ENCODE measurements around the gene CACNA1A.
A peak's percentile ranks its signal among the peaks of the same experiment; 100 is the strongest.
"Not testable (repeated sequence)": the region's sequence is repeated elsewhere in the genome, so short reads cannot be mapped to it uniquely, and the experiment has no call there.

Gene CACNA1A

DNA sequence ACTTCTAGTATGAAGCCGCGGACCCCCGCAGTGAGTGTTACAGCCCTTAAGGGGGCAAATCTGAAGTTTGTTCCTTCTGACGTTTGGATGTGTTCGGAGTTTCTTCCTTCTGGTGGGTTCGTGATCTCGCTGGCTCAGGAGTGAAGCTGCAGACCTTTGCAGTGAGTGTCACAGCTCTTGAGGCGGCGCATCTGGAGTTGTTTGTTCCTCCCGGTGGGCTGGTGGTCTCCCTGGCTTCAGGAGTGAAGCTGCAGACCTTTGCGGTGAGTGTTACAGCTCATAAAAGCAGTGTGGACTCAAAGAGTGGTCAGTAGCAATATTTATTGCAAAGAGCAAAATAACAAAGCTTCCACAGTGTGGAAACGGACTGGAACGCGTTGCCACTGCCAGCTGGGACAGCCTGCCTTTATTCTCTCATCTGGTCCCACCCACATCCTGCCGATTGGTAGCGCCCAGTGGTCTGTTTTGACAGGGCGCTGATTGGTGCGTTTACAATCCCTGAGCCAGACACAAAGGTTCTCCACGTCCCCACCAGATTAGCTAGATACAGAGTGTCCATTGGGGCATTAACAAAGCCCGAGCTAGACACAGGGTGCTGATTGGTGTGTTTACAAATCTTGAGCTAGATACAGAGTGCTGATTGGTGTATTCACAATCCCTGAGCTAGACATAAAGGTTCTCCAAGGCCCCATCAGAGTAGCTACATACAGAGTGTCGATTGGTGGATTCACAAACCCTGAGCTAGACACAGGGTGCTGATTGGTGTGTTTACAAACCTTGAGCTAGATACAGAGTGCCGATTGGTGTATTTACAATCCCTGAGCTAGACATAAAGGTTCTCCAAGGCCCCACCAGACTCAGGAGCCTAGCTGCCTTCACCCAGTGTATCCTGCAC lies 320.3 kb downstream of the CACNA1A start:
- not testable (repeated sequence) for DNase-seq

DNA sequence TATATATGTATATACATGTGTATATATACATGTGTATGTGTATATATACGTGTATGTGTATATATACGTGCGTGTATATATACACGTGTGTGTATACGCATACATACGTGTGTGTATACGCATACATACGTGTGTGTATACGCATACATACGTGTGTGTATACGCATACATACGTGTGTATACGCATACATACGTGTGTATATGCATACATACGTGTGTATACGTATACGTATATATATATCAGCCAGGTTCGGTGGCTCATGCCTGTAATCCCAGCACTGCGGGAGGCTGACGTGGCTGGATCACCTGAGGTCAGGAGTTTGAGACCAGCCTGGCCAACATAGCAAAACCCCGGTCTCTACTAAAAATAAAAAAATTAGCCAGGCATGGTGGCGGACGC lies 321.4 kb downstream of the CACNA1A start:
- not testable (repeated sequence) for DNase-seq

DNA sequence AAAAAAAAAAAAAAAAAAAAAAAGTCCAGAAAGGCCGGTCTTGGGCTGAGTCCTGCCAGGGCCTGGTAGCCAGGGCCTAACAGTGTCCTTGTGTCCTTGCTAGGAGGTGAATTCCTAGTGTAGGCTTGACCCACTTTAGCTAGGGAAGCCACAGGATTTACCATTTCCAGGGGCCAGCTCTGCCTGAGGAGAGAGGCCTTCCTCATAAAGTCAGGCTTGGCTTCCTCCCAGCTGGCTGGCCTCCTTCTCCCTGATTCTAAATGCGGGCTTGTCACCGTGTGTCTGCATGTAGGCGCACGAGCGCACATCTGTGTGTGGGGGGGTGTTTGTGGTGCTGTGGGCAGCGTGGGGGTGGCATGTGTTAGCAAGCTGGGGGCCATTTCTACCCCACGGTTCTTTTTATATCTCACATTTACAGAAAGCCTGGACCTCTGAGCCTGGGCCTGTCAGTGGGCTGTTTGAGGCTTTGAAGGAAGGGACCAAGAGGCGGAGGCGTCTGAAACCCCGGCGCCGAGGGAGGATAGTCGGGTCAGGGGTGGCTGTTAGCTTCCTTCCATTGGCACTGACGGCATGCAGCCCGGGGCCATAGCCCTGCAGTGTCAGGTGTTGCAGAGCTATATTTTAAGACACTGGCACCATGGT lies 324.4 kb downstream of the CACNA1A start:
- DNase-seq = no peak

DNA sequence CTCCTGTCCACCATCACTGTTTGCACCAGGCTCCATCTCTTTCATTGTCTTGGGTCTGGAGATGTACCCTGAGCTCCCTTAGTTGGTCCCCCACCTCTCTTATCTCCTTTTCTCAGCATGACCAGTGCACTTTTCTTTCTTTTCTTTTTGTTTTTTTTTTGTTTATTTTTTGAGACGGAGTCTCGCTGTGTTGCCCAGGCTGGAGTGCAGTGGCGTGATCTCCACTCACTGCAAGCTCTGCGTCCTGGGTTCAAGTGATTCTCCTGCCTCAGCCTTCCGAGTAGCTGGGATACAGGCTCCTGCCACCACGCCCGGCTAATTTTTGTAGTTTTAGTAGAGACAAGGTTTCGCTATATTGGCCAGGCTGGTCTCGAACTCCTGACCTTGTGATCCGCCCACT lies 328.0 kb downstream of the CACNA1A start:
- DNase-seq = not testable (repeated sequence)

DNA sequence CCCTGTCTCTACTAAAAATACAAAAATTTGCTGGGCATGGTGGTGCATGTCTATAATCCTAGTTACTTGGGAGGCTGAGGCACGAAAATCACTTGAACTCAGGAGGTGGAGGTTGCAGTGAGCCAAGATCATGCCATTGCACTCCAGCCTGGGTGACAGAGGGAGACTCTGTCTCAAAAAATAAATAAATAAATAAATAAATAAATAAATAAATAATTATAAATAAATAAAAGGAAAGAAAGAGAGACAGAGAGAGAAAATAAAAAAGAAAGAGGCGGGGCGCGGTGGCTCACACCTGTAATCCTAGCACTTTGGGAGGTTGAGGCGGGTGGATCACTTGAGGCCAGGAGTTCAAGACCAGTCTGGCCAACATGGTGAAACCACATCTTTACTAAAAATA lies 328.7 kb downstream of the CACNA1A start:
- DNase-seq = not testable (repeated sequence)

DNA sequence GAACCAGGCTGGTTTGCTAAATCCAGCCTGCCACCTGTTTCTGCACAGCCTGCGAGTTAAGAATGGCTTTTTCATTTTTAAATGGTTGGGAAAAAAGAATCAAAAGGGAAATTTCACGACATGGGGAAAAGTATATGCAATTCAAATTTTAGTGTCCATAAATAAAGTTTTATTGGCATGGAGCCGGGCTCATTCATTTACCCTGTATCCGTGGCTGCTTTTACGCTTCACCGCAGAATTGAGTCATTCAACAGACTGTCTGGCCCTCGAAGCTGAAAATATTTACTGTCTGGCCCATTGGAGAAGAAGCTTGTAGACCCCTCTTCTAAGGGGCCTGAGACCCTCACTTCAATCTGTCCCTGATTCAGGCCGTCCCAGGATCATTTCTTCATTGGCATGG lies 329.9 kb downstream of the CACNA1A start:
- DNase-seq = no peak

DNA sequence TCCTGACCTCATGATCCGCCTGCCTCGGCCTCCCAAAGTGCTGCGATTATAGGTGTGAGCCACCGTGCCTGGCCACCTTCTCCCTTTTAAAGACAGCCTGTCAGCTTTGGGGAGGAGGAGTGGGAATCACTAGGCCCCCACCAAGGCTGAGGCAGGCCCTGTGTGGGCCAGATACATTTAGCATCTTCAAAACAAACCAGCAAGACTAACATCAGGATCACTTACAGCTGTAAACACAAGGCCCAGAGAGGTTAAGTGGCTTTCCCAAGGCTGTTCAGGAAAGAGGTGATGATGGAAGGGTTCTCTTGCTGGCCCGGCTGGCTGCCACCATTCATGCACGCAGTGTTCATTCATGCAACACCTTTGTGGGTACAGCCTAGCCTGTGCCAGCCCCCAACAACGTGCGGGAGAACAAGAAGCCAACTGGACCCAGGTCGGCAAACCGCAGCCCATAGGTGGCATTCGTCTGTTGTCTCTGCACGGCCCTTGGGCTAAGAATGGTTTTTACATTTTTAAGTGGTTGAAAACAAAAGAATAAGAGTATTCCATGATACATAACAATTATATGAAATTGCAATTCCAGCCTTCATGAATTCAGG lies 333.0 kb downstream of the CACNA1A start:
- no peak for DNase-seq

DNA sequence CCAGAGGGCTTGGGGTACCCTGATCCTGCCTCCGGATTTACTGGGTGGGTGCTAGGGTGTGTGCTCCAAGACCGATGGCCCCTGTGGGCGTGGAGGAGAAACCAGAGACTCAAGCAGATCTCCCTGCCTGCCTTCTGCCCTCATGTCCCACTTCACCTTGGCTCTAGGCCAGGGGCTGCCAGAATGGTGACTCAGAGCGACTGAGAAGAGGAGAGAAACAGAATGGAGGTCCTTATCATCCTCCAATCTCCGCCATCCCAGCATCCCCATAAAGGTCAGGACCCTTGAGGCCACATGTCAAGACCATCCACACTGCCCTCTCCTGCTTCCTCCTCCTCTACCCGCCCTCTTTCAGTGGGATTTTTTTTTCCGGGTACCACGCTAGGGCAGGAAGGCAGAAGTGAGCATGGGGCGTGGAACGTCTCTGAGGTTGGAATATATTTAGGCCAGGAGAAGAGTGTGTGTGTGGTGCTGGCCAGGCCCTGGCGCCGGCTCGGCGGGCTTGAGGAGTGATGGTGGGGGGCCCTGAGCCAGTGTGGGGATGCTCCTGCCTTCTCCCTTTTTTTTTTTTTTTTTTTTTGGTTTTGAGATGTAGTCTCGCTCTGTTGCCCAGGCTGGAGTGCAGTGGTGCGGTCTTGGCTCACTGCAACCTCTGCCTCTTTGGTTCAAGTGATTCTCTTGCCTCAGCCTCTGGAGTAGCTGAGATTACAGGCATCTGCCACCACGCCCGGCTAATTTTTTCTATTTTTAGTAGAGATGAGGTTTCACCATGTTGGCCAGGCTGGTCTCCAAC lies 333.7 kb downstream of the CACNA1A start:
- peak; percentile 60 for DNase-seq

DNA sequence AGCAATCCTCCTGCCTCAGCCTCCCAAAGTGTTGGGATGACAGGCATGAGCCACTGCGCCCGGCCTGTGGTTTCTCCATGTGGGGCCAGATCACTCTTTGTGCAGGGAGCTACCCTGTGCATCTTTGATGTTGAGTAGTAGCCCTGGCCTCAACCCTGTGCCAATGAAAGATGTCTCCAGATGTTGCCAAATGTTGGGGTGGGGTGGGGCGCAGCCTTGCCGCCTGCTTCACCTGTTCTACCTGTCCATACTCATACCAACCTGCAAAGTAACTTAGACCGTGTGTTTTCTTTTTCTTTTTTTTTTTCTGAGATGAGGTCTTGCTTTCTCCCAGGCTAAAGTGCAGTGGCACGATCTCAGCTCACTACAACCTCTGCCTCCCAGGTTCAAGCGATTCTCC lies 335.1 kb downstream of the CACNA1A start:
- DNase-seq = no peak

DNA sequence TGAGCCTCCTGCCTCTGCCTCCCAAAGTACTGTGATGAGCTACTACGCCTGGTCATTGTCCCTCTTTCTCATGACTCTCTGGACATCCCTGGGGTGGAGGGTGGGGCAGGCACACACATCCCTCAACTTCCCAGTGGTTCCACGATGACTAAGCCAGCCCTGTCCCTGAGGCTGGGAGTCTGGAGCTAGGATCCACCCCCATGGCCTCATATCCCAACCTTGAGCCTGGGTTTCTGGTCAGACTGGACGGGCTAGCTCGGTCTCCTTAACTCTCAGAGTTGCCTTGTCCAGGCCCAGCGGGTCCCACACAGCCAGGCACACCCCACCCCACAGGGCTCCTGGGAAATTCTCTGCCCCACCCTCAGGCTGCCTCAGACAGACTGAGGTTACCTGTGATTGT lies 336.5 kb downstream of the CACNA1A start:
- DNase-seq = peak; percentile 61

DNA sequence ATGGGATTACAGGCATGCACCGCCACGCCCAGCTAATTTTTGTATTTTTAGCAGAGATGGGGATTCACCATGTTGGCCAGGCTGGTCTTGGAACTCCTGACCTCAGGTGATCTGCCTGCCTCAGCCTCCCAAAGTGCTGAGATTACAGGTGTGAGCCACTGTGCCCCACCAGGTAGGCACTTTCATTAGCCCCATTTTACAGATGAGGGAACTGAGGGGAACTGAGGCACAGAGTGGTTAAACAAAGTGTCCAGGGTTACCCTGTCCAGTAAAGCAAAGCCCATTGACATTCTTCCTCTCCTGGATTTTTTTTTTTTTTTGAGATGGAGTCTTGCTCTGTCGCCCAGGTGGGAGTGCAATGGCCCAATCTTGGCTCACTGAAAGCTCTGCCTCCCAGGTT lies 340.1 kb downstream of the CACNA1A start:
- not testable (repeated sequence) for DNase-seq

DNA sequence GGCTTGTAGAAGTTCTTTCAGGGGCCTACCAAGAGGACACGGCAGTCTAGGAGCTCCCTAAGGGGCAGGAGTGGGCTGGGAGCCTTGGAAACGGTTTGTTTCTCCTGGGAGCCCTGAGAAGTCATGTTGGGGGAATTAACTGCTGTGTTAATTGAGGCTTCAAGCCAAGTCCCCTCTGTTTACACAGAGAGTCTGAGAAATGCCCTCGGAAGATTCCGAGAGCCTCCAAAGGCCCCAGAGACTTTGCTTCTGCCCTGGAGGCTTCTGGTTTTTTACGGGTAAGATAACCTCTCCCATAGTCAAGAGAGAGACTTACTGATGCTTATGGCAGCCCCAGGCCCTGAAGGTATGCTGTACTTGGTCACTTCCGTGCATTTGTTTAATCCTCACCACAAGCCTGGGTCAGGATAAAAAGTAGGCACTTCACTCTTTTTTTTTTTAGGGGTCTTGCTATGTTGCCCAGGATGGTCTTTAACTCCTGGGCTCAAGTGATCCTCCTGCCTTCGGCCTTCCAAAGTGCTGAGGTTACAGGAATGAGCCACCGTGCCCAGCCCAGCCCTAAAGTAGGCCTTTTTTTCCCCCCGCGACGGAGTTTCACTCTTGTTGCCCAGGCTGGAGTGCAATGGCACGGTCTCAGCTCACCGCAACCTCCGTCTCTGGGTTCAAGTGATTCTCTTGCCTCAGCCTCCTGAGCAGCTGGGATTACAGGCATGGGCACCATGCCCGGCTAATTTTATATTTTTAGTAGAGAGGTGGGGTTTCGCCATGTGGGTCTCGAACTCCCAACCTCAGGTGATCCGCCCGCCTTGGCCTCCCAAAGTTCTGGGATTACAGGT lies 340.9 kb downstream of the CACNA1A start:
- DNase-seq = no peak

DNA sequence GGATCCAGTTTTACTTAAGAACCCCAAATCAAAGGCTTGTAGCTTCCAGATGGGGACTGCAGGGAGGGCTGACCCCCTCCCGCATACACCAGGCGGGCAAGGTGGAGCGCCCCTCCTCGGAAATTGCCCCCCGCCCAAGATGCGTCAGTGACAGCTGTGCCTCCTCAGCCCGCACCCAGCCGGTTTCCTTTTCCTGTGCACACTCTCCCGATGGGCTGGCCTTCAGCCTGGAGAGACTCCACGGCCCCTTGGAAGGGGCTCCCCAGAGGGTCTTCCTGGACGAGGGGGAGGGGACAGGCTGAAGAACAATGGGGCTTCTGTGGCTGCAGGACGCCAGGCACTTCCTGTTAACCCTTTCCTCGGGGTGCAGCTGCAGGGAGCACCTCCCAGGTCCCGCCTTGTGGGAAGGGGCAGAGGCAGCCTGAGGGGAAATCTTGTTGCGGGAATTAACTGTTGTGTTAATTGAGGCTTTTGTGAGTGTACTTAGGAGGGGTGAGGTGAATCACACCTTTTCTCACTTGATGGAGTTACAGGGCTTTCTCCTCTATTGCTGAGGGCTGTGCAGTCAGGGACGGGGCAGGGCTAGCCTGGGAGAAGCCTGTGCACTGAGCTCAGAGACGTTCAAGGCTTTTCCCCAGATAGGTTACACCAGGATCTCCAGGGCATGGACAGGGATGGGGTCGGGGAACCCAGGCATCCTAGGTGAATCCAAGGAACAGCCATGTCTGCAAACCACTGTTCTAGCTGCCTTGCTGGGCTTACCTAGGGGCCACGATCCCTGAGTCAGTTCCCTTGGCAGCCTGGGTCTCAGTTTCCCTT lies 341.7 kb downstream of the CACNA1A start:
- DNase-seq = peak; percentile 10

DNA sequence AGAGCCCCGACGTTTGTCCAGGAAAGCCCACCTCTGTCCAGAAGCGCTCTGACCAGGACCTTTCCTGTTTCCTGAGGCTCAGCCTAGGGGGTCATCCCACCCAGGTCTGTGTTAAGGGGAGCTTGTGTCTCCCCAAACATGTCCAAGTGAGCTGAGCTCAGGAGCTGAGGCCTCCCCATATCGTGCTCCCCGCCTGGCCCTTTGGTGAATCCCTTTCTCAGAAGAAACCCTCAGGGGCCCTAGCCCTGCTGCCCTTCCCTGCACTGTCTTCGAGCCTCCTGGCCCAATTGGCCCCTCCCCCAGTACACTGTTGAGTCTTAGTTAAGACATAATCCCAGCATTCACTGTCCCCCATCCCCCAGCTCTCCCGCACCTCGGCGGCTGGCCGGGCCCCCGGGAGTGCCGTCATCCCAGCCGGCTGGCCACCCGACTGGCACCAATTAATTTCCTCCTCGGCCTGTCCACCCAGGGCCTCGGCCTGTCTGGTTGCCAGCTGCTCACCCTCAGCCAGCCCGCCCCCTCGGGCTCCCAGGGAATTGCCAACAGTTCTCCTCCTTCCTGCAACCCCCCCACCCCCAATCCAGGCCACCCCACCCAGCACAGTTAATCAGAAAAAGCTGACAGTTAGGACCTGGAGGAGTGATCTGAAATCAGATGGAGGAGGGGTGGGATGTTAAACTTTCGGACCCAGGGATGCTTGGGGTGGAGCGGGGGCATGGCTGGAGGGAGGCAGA lies 342.5 kb downstream of the CACNA1A start:
- DNase-seq = peak; percentile 80

DNA sequence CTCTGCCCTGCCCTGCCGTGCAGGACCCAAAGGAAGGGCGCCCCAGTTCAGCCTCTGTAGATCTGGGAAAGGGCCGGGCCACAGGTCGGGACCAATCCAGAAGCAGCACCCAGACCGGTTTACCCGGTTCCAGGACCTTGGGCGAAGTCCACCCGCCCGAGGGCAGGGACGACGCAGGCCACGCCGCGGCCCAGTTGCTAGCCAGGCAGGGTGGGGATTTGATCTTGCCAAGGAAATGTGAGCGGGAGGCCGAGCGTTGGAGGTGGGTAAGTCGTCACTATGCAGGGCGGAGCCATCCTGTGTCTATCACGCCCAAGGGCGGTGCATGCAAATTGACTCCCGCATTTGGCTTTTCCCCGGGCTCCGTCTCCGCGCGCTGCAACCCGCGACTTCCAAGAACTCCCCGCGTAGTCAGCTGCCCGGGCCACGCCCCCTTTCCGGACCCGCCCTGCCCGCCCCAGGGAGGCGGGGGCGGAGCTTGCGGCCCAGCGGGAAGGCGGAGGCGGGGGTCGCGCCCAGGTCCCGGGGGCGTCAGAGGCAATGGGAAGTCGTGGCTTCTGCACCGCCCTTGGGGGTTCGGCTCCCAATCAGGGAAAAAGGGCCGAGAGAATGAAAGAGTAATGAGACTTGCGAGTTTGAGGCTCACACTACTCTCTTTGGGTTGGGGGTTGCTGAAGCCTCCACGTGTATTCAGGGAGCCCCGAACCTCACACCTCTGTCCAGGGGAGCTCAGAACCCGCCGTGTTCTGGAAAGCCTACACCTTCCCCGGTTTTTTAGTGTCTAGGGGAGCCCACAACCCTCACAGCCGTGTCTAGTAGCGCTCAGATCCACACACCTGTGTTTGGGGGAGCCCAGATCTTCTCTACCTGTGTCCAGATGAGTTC lies 343.3 kb downstream of the CACNA1A start:
- peak; percentile 96 for DNase-seq

DNA sequence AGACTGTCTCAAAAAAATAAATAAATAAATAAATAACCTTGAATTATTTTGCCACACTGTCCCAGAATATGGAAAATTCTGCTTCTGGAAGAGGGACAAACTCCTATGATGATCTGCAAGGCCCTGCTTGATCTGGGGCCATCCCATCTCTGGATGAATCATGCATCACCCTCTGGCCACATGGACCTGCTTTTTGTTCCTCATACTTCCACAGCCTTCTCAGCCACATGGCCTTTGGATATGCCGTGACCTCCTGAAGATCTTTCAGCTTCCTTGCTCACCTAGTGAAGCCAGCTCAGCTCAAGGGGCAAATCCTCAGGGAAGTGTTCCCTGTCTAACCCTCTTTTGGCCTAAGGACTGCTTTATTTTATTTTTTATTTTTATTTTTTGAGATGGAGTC lies 345.7 kb downstream of the CACNA1A start:
- peak; percentile 65 for DNase-seq

DNA sequence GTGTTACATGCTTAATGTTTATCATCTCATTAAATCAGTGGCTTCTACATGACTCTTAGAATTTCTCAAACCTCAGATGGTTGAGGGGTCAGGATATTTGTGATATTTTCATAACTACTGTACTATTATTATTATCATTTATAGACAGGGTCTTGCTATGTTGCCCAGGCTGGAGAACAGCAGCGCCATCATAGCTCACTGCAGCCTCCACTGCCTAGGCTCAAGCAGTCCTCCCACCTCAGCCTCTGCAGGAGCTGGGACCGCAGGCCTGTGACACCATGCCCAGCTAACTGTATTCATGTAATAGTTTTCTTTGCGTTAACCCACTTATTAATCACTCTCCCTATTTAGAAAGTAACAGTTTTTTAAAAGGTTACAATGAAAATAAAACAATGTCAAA lies 346.6 kb downstream of the CACNA1A start:
- no peak for DNase-seq

Measured in HCEC 1CT (cell line).